Right forelimb (tissue), 1 donor: ENCODE data around the gene CXCR2.
"Not testable (repeated sequence)": the region's sequence is repeated elsewhere in the genome, so short reads cannot be mapped to it uniquely, and the experiment has no call there.

Experiments used
- DNase-seq: peaks from one replicate; pipeline ENCODE4 v3.0.0-alpha.2; 2018

The CXCR2 gene

GRCh38 chr2:218125626-218126080 lies at the start of gene CXCR2:
Gene CXCR2, plus strand, starts transcription at chr2:218126028. Its CDS starts 8,774 bp downstream, at chr2:218134802.
- DNase-seq = no peak

GRCh38 chr2:218077464-218078216 lies 48.2 kb upstream of the CXCR2 start:
- DNase-seq = no peak

- no peak for DNase-seq
Observed at GRCh38 chr2:218079943-218080913, 45.6 kb upstream of the CXCR2 start.

GRCh38 chr2:218081063-218081462 lies 44.8 kb upstream of the CXCR2 start:
- DNase-seq = no peak

- no peak for DNase-seq
Observed at GRCh38 chr2:218081695-218082094, 44.1 kb upstream of the CXCR2 start.

- DNase-seq = no peak
Observed at GRCh38 chr2:218082586-218083351, 43.1 kb upstream of the CXCR2 start.

GRCh38 chr2:218083352-218083676 lies 42.5 kb upstream of the CXCR2 start:
- no peak for DNase-seq

GRCh38 chr2:218086478-218086877 lies 39.4 kb upstream of the CXCR2 start:
- DNase-seq = no peak

GRCh38 chr2:218089259-218089658 lies 36.6 kb upstream of the CXCR2 start:
- DNase-seq = no peak

GRCh38 chr2:218091746-218092145 lies 34.1 kb upstream of the CXCR2 start:
- no peak for DNase-seq

- no peak for DNase-seq
Observed at GRCh38 chr2:218093879-218094278, 31.9 kb upstream of the CXCR2 start.

- no peak for DNase-seq
Observed at GRCh38 chr2:218095853-218096252, 30.0 kb upstream of the CXCR2 start.

- no peak for DNase-seq
Observed at GRCh38 chr2:218097975-218098374, 27.9 kb upstream of the CXCR2 start.

- DNase-seq = not testable (repeated sequence)
Observed at GRCh38 chr2:218108834-218109233, 17.0 kb upstream of the CXCR2 start.

- DNase-seq = not testable (repeated sequence)
Observed at GRCh38 chr2:218121789-218122188, 4.0 kb upstream of the CXCR2 start.

- DNase-seq = not testable (repeated sequence)
Observed at GRCh38 chr2:218122286-218122685, 3.5 kb upstream of the CXCR2 start.

- DNase-seq = no peak
Observed at GRCh38 chr2:218123986-218124385, 1.8 kb upstream of the CXCR2 start.

- DNase-seq = no peak
Observed at GRCh38 chr2:218125095-218125494, 733 bp upstream of the CXCR2 start.

GRCh38 chr2:218127929-218128455 lies 2.2 kb downstream of the CXCR2 start:
- DNase-seq = no peak

GRCh38 chr2:218128781-218129457 lies 3.1 kb downstream of the CXCR2 start:
- no peak for DNase-seq

- no peak for DNase-seq
Observed at GRCh38 chr2:218129458-218130135, 3.8 kb downstream of the CXCR2 start.

- no peak for DNase-seq
Observed at GRCh38 chr2:218130377-218130776, 4.5 kb downstream of the CXCR2 start.
